ENCODE results near the gene CCDC148.

GRCh38 chr2:158473719-158474392, 17.3 kb upstream of the CCDC148 start:
- TF ChIP-seq CTCF (IDR thresholded peaks at IDR 0.05) (no peak), POLR2A (IDR thresholded peaks at IDR 0.05) (no peak)

All from testis (tissue), 2 donors.